GM12875 (cell line): ENCODE data around the gene LRRC15.

Experiments used
- H3K4me3 ChIP-seq: one replicate; pipeline ENCODE4 v1.5.1; 2011; ENCODE audit warnings: low read depth, low read length, control low read depth
- CTCF ChIP-seq: IDR thresholded peaks from 2 replicates; pipeline ENCODE4 v1.5.1; 2011; ENCODE audit warnings: low read depth, mild to moderate bottlenecking, control low read depth, inconsistent platforms, low read length, moderate library complexity, borderline replicate concordance; ENCODE audit not compliant: insufficient read depth

Gene LRRC15

GRCh38 chr3:194330160-194330559 is 39.4 kb downstream of the LRRC15 start:
- no peak overlapping the region for H3K4me3 ChIP-seq
- TF ChIP-seq CTCF: no peak

GRCh38 chr3:194329583-194329965 is 40.0 kb downstream of the LRRC15 start:
- H3K4me3 ChIP-seq: no peak overlapping the region
- TF ChIP-seq CTCF: no peak

- no peak for TF ChIP-seq CTCF
- no peak overlapping the region for H3K4me3 ChIP-seq
These were observed 40.5 kb downstream of the LRRC15 start for GRCh38 chr3:194328942-194329582.

GRCh38 chr3:194328053-194328657 is 41.4 kb downstream of the LRRC15 start:
- no peak overlapping the region for H3K4me3 ChIP-seq
- no peak for TF ChIP-seq CTCF

GRCh38 chr3:194327218-194328052 is 42.1 kb downstream of the LRRC15 start:
- no peak for TF ChIP-seq CTCF

GRCh38 chr3:194326968-194327217 is 42.6 kb downstream of the LRRC15 start:
- no peak for TF ChIP-seq CTCF

More at GRCh38 chr3:194327218-194328052, 42.1 kb downstream of the LRRC15 start:
- H3K4me3 ChIP-seq: no peak overlapping the region

More at GRCh38 chr3:194326968-194327217, 42.6 kb downstream of the LRRC15 start:
- no peak overlapping the region for H3K4me3 ChIP-seq
